HUES6 (cell line): ENCODE results near the gene RNF17.
"Not testable (repeated sequence)": the region's sequence is repeated elsewhere in the genome, so short reads cannot be mapped to it uniquely, and the experiment has no call there.

Experiments
- H3K27ac ChIP-seq: 2 replicates; pipeline ENCODE4 v1.7.0; 2013; ENCODE audit warnings: low read depth, mild to moderate bottlenecking, low read length, inconsistent platforms
- H3K27me3 ChIP-seq: 2 replicates; pipeline ENCODE4 v1.6.1; 2013; ENCODE audit warnings: low read length; ENCODE audit not compliant: control insufficient read depth, insufficient read depth
- H3K36me3 ChIP-seq: 2 replicates; pipeline ENCODE4 v1.6.1; 2013; ENCODE audit warnings: low read length; ENCODE audit not compliant: control insufficient read depth, insufficient read depth
- H3K4me1 ChIP-seq: 2 replicates; pipeline ENCODE4 v1.6.1; 2013; ENCODE audit warnings: low read length; ENCODE audit not compliant: control insufficient read depth, insufficient read depth
- H3K4me3 ChIP-seq: 2 replicates; pipeline ENCODE4 v1.5.1; 2013; ENCODE audit warnings: low read depth, low read length
- H3K9ac ChIP-seq: one replicate; pipeline ENCODE4 v1.6.1; 2013; ENCODE audit warnings: mild to moderate bottlenecking, low read length
- H3K9me3 ChIP-seq: 2 replicates; pipeline ENCODE4 v1.6.1; 2013; ENCODE audit warnings: low read depth, low read length; ENCODE audit not compliant: control insufficient read depth, insufficient read depth

RNF17 gene

DNA sequence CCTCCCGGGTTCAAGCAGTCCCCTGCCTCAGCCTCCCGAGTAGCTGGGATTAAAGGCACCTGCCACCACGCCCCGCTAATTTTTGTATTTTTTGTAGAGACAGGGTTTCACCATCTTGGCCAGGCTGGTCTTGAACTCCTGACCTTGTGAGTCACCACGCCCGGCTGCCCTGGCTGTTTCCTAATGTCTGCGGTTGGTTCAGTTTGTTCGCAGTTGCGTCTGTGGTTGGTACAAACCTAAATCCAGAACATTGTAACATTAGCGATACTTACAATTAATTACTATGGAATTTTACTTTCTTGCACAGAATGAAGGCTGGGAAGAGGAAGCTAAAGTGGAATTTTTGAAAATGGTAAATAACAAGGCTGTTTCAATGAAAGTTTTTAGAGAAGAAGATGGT is 38.1 kb downstream of the RNF17 start:
- Histone ChIP-seq H3K27ac (no peak overlapping the region), H3K9ac (no peak overlapping the region), H3K36me3 (no peaks in the 10 kb centered on the region), H3K9me3 (no peaks in the 10 kb centered on the region), H3K27me3 (no peaks in the 10 kb centered on the region), H3K4me1 (no peaks in the 10 kb centered on the region), H3K4me3 (no peak overlapping the region)

DNA sequence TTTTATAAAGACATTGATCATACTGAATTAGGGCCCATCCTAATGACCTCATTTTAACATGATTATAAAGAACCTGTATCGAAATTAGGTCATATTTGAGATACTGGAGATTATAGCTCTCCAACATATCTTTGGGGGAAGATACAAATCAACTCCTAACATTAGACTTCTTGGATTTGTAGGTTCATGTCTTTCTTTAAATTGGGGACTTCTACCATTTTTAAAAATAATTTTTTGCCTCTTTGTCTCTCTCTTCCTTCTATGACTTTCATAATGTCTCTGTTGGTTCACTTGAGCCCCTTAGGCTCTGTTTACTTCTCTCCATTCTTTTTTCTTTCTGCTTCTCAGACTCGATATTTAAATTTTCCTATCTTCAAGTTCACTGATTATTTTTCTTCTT is 57.2 kb downstream of the RNF17 start:
- Histone ChIP-seq H3K9me3 (peaks cover 5% of the 10 kb centered on the region; the same call in 1 of the 2 replicates), H3K4me3 (no peak overlapping the region), H3K9ac (no peak overlapping the region)

DNA sequence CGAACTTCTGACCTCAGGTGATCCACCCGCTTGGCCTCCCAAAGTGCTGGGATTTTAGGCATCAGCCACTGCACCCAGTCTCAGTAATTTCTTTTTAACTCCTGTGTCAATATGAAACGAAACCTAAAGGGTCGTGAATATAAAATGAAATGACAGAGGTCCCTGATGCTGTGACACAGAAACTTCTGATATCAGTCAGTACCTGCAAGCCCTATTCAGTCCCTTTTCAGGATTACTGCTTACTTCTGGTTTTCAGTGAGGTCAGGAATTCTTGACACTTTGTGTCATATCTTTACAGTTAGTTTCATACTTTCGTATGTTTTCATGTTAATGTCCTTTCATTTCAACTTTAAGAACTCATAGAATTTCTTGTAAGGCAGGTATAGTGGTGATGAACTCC is 58.7 kb downstream of the RNF17 start:
- no peaks in the 10 kb centered on the region for H3K36me3 ChIP-seq
- H3K9me3 ChIP-seq, result peaks cover 5% of the 10 kb centered on the region; the same call in 1 of the 2 replicates
- no peaks in the 10 kb centered on the region for H3K27me3 ChIP-seq
- H3K4me1 ChIP-seq, result no peaks in the 10 kb centered on the region
- H3K27ac ChIP-seq, result no peak overlapping the region
- no peak overlapping the region for H3K4me3 ChIP-seq
- no peak overlapping the region for H3K9ac ChIP-seq

More for the DNA sequence above, 57.2 kb downstream of the RNF17 start:
- Histone ChIP-seq H3K36me3 (no peaks in the 10 kb centered on the region), H3K27me3 (no peaks in the 10 kb centered on the region), H3K27ac (no peak overlapping the region), H3K4me1 (no peaks in the 10 kb centered on the region)

DNA sequence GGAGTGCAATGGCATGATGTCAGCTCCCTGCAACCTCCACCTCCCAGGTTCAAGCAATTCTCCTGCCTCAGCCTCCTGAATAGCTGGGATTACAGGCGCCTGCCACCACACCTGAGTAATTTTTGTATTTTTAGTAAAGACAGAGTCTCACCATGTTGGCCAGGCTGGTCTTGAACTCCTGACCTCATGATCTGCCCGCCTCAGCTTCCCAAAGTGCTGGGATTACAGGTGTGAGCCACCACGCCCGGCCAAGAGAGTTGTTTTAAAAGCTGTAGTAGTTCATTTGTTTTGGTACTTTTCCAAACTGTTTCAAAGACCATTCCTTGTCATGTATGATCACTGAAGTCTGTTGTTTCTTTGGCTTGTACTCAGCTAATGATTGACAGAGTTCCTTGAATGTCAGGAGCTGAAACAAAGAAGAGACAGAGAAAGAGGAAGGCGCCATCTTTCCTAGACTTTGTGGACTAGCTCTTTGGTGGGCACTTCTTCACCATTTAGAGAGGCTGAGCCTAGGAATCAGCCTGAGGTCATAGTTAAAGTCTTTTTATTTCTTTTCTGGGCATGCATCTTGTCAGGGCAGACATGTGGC is 59.2 kb downstream of the RNF17 start:
- H3K9ac ChIP-seq, H3K9me3 ChIP-seq, H3K36me3 ChIP-seq, H3K4me1 ChIP-seq, H3K27ac ChIP-seq, H3K4me3 ChIP-seq, H3K27me3 ChIP-seq: not testable (repeated sequence)

DNA sequence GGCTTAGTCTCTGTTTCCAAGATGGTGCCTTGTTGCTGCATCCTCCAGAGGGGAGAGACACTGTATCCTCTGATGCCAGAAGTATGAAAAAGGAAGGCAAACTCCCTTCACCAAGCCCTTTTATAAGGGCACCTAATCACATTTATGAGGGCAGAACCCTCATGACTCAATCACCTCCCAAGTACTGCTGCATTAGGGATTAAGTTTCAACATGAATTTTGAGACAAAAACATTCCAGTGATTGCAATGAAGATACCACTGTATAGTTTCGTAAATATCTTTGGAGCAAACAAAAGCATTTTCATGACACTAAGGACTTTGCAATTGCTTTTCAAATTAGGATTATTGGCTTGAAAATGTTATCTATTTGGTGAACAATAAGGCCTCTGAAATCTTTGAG is 63.8 kb downstream of the RNF17 start:
- no peak overlapping the region for H3K4me3 ChIP-seq

DNA sequence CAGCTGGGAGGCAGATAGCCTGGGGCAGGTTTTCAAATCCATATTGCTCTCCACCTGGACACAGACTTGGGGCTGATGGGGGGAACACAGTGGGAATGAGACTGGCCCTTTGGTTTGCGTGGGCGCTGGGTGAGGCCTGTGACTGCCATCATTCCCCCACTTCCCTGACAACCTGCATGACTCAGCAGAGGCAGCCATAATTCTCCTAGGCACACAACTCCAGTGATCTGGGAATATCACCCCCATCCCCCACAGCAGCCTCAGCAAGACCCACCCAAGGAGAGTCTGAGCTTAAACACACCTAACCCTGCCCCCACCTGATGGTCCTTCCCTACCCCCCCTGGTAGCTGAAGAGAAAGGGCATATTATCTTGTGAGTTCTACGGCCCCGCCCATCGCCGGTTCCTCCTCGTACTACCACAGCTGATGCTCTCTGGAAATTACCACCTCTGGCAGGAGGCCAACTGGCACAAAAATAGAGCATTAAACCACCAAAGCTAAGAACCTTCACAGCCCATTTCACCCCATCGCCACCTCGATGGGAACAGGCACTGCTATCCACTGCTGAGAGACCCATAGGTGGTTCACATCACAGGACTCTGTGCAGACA is 71.0 kb downstream of the RNF17 start:
- Histone ChIP-seq H3K36me3 (no peaks in the 10 kb centered on the region), H3K4me1 (peaks cover 8% of the 10 kb centered on the region; the same call in 1 of the 2 replicates), H3K9ac (no peak overlapping the region), H3K4me3 (no peak overlapping the region), H3K9me3 (no peaks in the 10 kb centered on the region), H3K27ac (no peak overlapping the region), H3K27me3 (no peaks in the 10 kb centered on the region)

More for the DNA sequence above, 63.8 kb downstream of the RNF17 start:
- no peaks in the 10 kb centered on the region for H3K27me3 ChIP-seq
- H3K4me1 ChIP-seq, result no peaks in the 10 kb centered on the region
- no peak overlapping the region for H3K27ac ChIP-seq
- H3K36me3 ChIP-seq, result no peaks in the 10 kb centered on the region
- no peaks in the 10 kb centered on the region for H3K9me3 ChIP-seq
- H3K9ac ChIP-seq, result no peak overlapping the region

DNA sequence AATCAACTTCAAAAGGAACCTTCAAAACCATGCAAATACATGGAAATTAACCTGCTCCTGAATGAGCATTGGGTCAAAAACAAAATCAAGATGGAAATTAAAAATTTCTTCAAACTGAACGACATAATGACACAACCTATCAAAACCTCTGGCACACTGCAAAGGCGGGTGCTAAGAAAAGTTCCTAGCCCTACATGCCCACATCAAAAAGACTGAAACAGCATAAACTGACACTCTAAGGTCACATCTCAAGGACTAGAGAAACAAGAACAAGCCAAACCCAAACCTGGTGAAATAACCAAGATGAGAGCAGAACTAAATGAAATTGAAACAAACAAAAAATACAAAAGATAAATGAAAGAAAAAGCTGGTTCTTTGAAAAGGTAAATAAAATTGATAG is 73.6 kb downstream of the RNF17 start:
- H3K4me3 ChIP-seq, H3K27ac ChIP-seq, H3K9ac ChIP-seq, H3K4me1 ChIP-seq, H3K9me3 ChIP-seq, H3K36me3 ChIP-seq, H3K27me3 ChIP-seq: not testable (repeated sequence)

DNA sequence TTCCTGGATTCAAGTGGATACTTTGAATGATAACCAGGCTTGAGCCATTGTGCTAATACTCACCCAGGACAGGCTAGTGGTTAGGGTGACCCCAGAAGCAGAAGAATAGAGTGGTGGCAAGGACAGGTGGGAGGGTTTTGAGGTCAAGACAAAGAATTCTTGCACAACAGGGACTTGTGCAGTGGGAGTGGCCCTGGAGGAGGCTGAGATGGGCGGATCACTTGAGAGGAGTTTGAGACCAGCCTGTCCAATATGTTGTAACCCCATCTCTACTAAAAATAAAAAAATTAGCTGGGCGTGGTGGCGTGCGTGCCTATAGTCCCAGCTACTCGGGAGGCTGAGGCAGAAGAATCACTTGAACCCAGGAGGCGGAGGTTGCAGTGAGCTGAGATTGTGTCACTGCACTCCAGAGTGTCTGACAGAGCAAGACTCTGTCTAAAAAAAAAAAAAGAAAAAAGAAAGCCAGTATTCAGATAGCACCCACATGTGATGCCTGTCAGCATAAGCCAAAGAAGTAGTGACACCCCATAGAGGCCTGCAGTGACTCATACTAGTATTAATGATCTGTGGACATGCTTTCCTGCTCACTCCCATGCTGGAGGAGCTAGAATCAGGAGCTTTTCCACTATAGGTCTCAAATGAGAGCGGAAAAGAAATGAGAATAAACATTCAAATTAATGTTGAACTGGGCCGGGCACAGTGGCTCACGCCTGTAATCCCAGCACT is 78.7 kb downstream of the RNF17 start:
- Histone ChIP-seq H3K4me1 (no peaks in the 10 kb centered on the region), H3K36me3 (no peaks in the 10 kb centered on the region), H3K27ac (no peak overlapping the region)

DNA sequence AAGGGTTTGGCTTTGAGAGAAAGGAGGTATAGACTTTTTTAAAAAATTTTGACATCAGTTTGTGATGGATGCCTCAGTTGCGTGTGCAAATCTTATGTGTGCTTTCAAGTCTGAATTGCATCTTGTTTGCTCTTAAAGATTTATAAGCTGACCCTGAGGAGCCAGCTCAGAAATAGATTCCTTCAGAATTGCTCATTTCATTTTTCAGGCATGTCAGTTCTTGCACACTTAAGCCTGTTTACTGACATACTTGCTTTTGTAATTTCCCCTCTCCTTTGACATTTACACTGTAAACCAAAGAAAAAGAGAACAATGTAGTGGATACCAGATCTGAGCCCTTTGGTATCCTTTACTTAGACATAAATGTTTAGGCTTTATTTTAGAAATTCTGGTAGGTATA is 87.6 kb downstream of the RNF17 start:
- Histone ChIP-seq H3K4me1 (no peaks in the 10 kb centered on the region), H3K27ac (no peak overlapping the region), H3K9me3 (no peaks in the 10 kb centered on the region), H3K9ac (no peak overlapping the region), H3K36me3 (no peaks in the 10 kb centered on the region), H3K4me3 (no peak overlapping the region), H3K27me3 (no peaks in the 10 kb centered on the region)

More for the DNA sequence above, 78.7 kb downstream of the RNF17 start:
- Histone ChIP-seq H3K9me3 (no peaks in the 10 kb centered on the region), H3K27me3 (no peaks in the 10 kb centered on the region), H3K9ac (no peak overlapping the region), H3K4me3 (no peak overlapping the region)

DNA sequence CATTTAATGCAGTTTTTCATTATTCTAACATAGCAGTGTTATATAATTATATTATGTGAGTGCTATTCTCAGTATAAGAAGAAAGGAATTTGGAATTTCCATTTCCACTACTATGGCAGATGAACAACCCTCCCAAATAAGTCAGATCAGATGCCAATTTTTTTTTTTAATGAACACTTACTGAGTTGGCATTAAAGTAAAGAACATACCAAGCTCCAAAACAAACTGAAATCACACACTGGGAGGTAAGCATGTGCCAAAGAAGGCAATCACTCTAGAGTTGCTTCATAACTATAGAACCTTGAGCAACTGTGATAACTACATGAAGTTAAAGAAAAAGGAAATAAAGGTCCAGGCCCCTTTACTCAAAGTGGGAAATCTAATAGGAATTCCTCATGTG is 90.3 kb downstream of the RNF17 start:
- no peak overlapping the region for H3K27ac ChIP-seq
- no peaks in the 10 kb centered on the region for H3K4me1 ChIP-seq
- no peaks in the 10 kb centered on the region for H3K9me3 ChIP-seq
- H3K9ac ChIP-seq, result no peak overlapping the region
- H3K27me3 ChIP-seq, result no peaks in the 10 kb centered on the region
- H3K4me3 ChIP-seq, result no peak overlapping the region
- H3K36me3 ChIP-seq, result no peaks in the 10 kb centered on the region

DNA sequence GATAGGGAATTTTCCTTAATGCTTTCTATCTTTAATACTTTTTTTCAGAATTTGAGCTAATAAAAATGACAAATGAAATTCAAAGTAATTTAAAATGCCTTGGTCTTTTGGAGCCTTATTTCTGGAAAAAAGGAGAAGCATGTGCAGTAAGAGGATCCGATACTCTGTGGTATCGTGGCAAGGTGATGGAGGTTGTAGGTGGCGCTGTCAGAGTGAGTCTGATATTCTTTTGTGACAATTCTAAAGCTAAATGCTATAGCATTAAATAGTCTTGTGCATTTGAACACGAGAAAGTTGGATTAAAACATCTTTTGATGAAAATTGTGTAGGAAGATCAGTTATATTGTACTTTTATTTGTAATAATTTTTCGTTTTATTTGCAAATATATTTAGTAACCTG is 95.0 kb downstream of the RNF17 start:
- H3K9me3 ChIP-seq, result peaks cover 2% of the 10 kb centered on the region; the same call in 1 of the 2 replicates
- H3K27ac ChIP-seq, result no peak overlapping the region
- no peaks in the 10 kb centered on the region for H3K27me3 ChIP-seq
- H3K9ac ChIP-seq, result no peak overlapping the region
- no peaks in the 10 kb centered on the region for H3K36me3 ChIP-seq
- H3K4me1 ChIP-seq, result peaks cover 3% of the 10 kb centered on the region; the same call in 1 of the 2 replicates
- H3K4me3 ChIP-seq, result no peak overlapping the region
